NCI-H748 (cell line): ENCODE measurements around the gene RANGRF.
A peak's percentile ranks its signal among the peaks of the same experiment; 100 is the strongest.

Source experiments
- DNase-seq: peaks from one replicate; lab custom pipeline; 2025; ENCODE audit not compliant: unreplicated experiment; lab: John Stamatoyannopoulos, UW

The RANGRF gene

DNA sequence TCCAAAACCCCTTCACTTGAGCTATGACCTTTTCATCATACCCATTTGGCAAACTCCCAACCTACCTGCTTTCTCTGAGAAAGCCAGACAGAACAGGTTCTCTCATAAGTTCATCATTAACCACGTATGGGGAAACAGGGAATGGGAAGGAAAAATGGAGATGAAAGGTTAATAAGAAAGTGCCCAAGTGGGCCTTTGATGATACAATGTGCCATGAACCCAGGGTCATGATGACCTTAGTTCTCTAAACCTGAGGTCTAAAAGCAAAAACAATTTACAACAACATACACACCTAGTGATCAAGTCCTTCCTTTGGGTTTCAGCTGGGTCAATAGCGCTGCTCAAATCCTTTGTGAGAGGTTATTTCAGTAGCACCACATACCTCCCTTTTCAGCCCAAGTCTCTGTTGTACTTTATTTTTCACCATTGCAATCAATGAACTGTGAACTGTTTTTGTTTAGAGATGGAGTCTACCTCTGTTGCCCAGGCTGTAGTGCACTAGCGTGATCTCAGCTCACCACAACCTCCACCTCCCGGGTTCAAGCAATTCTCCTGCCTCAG is 14.5 kb upstream of the RANGRF start:
- DNase-seq = no peak

DNA sequence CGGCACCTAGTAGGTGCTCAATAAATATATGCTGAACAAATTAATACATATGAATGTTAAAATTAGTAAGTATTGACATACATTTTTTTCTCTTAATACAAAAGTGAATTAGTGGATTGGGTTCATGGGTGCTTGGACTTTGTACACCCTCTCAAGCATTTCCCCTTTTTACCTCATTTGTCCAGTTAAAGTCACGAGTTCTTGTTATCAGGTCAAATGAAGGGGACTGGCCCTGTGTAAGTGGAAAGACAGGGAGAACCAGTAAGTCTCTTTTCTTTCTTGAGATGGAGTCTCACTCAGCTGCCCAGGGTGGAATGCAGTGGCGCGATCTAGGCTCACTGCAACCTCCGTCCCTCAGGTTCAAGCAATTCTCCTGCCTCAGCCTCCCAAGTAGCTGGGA is 13.7 kb upstream of the RANGRF start:
- no peak for DNase-seq

DNA sequence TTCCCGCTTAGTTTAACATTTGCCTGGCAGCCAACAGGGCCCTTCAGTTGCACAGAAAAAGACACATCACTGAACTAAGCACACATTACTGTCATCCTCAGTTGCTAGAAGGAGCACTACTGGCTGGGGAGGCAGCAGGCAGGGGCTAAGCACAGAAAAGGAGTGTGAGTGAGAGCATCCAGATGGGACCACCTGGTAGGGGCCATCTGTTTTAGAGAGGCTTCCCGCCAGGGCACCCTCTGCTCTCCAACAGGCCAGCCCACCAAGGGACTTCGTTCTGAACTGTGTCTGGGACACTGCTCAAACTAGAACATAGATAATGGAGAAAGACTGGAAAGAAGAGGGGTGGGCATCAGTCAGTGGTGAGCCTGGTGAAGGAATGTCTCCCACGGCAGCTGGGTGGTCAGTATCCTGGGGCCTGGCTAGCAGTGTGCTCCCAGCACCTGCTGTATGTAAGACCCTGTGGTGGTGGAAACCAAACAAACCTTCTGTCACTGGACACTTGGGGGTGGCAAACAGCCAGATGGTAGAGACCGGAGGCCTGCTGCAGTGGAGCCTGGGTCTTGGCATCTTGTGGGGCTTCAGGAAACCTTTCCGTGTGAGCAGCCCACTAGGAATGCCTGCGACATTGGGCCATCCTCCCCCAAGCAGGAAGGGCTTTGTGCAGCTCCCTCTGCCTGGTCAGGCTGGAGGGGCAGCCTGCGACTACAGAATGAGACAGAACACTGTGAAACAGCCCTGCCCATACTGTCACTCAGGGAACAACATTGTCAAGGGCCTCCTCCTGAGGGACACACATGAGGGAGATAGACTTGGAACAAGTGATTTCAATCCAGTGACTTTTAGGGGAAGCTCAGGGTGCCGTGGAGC is 12.8 kb upstream of the RANGRF start:
- no peak for DNase-seq

DNA sequence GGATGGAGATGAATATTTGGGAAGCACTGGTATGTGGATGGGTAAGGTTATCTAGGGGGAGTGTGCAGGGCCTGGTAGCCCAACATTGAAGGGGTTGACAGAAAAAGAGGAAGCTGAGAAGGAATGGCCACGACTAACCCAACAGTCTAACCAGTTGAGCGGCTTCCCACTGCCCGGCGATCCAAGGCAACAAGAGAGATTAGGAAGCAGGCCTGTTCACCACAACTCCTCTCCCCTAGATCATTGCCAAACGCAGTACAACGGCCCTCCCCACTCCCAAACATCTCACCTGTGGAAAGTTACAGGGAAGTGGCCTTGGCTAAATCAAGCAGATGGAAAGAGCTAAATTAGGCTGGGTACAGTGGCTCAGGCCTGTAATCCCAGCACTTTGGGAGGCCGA is 11.2 kb upstream of the RANGRF start:
- no peak for DNase-seq

DNA sequence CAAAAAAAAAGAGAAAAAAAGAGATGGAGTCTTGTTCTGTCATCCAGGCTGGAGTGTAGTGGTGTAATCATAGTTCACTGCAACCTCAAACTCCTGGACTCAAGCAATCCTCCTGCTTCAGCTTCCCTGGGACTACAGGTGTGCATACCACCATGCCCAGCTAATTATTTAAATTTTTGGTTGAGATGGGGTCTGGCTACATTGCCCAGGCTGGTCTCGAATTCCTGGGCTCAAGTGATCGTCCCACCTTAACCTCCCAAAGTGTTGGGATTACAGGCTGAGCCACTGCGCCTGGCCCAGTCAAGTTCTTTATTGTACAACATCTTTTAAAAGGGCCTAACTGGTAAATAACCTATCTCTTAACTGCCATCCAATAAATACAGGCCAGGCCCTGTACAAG is 6.1 kb upstream of the RANGRF start:
- no peak for DNase-seq

DNA sequence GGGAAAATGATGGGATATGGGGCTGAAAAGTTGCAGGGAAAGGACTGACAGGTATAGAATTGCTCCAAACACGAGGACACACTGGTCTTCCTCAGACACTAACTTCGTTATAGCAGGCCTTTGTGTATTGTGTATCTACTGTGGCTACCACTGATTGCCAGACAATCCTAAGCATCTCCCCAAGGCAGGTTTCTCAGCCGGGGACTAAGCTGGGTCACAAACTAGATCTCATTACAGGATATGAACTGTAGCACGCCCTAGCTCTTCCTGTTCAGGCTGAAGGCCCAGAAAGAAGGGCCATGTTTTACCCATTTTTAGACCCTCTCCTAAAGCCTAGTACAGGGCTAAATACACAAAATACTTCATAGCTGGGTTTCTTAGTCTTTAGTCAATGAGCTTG is 5.1 kb upstream of the RANGRF start:
- DNase-seq = no peak

DNA sequence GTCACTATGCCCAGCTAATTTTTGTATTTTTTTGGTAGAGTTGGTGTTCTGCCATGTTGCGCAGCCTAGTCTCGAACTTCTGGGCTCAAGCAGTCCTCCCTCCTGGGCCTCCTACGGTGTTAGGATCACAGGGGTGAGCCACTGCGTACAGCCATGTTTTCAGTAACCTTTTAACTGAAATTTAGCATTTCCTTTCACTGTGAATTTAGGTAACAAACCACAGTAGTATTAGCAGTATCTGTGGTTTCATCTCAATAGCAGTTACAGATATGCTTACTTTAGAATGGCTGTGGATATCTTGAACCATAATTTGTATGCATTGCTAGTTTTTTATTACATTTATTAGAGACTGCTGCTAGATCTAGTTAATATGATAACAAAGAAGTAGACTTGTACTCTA is 4.3 kb upstream of the RANGRF start:
- DNase-seq = no peak

DNA sequence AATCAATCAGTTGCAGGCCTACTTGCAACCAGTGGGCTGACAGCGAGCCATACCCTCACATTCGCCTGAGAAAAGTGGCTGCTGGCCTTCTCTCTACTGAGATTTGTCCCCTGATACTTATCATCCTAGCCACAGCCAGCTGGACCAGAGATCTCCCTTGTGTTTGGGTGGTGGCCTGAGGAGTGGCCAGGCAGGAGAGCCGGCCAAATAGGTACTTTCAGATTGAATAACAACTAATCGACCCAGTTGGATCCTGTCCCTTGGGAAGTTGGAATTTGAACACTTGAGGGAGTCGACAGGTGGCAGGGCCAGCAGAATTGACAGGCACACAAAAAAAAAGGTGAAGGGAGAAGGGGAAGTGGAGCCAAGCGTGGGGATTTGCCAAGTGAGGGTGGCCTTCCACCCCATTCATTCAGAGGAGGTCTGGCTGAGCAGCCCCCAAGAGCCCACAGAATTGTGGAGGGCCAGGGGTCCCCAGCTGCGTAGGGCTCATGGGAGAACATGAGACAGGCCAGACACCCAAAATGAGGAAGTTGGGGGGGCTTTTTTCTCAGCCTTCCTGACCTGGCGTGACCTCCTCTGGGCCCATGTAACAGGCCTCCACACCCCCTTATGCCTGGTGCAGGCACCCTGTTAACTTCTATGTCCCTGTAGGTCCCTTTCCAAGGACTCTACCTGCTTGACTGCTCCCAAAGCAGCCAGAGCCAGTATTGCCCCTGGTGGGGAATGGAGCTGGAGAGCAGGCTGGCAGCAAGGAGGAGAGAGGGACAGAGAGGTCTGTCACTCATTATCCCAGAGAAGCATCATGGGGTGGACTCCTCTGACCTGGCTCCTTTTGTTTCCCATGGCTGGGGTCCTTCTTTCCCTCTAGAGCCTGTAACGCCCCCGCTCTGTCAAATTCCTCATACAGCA is 2.9 kb upstream of the RANGRF start:
- no peak for DNase-seq

DNA sequence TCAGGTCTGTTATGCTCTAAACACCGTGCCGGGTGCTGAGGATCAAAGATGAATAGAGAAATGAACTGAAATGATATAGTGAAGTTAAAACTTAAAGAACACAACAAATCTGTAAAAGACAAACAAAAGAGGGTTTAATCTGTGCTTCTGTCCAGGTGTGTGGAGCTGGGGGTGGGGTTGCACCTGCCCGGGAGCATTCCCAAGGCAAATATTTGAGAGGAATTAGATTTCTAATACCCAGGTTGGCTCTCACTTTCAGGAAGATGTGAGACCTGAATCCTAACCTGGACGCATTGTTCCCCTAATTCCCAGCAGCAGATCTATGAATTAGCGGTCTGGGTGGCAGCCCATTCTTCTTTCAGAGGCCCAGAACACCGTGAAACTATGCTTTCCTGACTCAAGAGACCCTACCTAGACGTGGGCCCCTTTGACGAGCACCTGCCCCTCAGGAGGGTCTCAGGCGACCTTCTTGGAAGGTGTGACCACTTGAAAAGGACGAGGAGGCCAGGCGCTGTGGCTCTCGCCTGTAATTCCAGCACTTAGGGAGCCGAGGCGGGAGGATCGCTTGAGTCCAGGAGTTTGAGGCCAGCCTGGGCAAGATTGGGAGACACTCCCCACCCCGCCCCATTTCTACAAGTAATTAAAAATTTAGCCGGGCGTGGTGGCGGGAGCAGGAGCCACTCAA is 677 bp upstream of the RANGRF start:
- peak; percentile 63 for DNase-seq

DNA sequence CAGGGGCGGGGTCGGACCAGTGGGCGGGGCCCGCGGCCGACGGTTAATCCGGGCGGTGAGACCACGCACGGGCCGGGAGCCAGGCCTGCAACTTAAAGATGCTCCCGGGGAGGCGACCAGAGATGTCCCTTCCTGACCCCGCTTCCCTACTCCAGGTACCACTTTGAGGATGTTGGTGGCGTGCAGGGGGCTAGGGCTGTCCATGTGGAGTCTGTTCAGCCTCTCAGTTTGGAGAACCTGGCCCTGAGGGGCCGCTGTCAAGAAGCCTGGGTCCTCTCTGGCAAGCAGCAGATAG is 580 bp downstream of the RANGRF start:
- DNase-seq = no peak

DNA sequence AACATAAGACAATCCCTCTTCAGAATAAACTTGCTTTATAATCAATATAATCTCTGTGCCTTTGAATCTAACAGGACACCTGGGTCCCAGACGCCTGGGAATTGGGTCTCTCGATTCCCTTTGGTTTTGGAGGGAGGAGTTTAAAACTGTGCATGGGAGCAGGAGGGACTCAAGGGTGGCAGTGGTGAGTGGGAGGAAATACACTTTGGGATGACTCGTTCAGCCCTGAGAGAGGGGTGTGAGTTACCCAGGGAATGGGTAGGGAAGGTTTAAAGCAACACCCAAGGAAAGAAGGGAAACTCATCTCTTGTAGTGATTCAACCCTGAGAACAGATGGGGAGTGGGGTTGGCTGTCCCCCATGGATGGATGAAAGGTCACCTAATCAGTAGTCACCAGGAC is 1.6 kb downstream of the RANGRF start:
- no peak for DNase-seq

DNA sequence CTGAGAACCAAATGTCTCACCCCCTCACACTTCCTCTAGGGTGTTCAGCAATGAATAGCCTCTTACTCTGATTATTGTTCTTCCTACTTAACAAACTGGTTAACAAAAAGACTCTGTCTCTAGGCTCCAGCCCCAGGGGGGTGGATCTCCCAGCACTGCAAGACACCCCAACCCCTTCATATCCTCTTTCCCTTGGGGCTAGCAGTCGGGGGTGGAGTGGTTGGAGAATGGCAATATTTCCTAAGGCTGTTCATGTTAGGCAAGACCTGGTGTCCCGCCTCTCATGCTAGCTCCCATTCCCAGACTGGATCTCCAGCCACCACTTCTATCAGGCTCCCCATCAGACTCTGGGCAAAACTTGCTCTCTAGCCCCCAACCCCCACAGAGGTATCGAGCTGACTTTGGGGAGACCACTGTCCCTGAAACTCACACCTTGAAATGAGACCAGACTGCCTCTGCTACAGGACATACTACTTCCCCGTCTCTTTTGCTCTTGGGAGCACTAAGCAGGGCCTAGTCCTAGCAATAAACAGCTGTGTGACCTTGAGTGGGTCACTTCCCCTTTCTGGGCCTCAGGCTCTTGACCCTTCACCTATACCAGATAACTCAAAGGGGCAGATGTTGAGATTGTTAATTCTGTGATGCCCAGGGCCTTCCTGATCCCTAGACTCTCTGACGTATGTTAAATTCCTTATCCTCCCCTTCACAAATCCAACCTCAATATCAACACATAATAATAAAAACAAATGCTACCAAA is 4.3 kb downstream of the RANGRF start:
- DNase-seq = no peak

DNA sequence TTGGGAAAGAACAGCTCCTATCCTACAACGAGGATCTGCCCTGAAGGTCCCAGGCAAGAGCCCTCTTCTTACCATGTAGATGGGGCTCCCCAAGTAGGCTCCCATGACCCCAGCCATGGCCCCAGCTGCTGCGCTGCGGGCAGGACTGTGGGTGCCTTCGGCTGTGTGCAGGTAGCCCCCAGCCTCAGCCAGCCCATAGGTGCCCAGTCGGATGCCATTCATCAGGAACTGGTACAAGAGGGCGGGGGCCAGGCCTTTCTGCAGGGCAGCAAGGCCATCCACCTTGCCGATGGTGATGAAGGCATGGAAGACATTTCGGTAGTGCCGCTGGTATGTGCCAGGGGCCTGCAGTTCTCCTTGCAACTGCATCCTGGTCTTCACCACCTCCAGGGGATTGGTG is 5.9 kb downstream of the RANGRF start:
- DNase-seq = no peak

DNA sequence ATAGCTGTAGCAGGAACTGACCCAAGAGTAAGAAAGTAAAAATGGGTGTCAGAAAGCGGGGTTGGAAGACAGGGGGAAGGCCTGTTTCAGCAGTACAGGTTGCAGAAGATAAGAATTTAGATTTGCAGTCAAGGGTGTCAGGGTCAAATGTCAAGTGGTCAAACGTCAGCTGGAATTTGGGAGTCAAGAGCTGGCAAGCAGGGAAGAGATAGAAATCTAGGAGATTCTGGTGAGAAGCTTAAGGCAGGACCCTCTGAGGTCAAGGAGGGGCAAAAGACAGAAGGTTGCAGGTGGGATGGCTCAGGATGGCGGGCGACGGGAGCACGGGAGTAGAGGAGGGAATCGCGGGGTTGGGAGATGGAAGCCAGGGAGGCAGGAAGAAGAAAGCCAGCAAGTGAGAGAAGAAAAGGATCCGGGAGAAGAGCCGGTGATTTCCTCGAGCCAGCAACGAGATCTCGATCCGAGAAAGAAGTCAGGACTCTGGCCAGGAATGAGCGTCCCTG is 6.4 kb downstream of the RANGRF start:
- no peak for DNase-seq

DNA sequence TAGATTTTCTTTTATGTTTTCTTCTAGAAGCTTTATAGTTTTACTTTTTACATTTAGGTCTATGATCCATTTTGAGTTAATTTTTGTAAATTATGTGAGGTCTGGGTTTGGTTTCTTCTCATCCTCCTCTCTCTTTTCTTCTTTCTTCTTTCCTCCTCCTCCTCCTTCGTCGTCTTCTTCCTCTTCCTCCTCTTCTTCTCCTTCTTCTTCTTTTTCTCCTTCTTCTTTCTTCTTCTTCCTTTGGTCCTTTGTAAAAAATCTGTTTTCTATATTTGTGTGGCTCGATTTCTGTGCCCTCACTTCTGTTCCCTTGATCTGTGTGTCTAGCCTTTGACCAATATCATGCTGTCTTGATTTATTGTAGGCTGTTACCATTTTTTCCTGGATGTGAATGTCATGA is 11.8 kb downstream of the RANGRF start:
- DNase-seq = no peak

DNA sequence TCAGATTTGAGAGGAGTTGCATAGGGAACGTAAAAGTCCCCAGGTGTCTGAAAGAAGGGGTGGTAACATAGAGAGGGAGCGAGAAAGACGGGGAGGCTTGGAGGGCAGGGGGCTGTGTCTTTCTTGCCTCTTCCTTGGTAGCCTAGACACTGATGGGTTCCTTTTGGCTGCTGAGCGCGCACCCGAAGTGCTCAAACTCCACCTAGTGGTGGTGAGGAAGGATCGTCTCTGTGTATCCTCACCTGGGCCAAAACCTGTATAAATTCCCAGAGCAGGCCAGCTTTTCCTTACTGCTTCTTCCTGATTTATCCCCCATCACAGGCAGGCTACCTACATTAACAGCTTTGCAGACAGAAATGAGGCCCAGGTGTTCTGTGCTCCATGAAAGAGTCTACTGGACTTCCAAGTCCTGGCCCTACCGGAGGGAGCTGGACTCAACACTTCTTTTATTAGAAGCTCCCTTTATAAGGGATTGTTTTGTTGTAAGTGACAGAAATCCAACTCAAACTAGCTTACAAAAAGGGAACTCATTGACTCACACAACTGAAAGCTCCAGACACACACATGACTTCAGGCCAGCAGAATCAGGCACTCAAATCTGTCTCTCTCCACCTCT is 12.3 kb downstream of the RANGRF start:
- DNase-seq = peak; percentile 89

DNA sequence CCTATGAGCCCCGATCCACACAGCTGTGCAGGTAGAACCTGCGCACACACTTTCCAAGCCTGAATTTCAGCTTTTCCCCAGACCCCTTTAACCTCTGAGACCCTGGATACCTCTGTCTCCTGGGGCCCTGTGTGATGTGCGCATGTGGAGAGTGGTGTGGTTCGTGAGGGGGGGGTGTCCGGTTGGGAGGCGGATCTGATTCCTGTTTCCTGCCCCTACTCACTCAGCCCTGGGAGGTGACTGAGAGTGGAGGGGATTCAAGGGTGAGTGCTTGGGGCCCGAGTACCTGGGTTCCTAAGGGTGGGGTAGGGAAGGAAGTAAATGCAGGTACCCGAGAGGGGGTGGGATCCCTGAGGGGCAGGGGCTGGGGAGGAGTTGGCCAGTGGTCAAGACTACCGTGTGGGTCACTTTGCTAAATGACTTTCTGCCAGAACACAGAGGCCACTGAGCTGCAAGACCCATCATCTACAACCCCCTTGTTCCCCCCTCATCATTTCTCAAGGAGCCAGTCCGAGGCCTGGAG is 22.2 kb downstream of the RANGRF start:
- no peak for DNase-seq

DNA sequence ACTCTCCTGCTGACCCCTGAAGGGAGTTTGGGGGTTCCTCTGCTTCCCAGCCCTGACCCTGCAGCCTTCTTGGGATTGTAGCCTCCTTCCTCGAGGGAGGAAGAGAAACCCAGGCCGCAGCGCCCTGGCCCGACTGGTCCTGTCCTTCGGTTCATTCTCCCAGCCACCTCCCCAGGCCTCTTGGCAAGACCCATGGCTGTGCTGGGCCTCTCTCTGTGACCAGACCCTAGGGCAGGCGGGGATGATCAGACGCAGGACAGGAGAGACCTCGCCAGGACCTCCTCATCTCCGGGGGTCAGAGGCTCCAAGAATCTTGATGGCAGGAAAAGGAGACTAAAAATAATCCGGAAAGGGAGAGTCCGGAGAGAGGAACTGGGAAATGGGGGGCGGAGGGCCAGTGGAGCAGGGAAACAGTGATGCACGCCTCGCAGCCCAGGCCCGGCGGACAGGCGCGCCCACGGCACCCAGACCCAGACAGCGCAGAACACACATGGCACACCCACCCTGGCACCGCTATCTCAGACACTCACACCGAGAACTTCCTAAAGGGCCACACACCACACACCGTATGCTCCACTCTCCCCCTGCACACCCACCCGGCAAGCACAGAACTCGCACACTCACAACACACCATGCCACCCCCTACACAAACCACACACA is 22.8 kb downstream of the RANGRF start:
- no peak for DNase-seq

DNA sequence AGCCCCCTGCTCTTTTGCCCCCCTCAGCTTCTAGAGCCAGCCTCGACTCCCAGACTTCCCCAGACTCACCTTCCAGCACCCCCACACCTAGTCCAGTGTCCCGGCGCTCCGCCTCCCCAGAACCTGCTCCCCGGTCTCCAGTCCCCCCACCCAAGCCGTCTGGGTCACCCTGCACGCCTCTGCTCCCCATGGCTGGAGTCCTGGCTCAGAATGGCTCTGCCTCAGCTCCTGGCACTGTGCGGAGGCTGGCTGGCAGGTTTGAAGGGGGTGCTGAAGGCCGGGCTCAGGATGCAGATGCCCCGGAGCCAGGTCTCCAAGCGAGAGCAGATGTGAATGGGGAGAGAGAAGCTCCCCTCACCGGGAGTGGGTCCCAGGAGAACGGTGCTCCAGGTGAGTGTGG is 23.8 kb downstream of the RANGRF start:
- no peak for DNase-seq
